ENCODE data around the gene RGS7.
"Not testable (repeated sequence)": the region's sequence is repeated elsewhere in the genome, so short reads cannot be mapped to it uniquely, and the experiment has no call there.

The RGS7 gene

GRCh38 chr1:240739754-240740153 lies 617.3 kb downstream of the RGS7 start:
- DNase-seq = no peak
- TF ChIP-seq CTCF (IDR thresholded peaks at IDR 0.05; ENCODE audit: low read depth, low read length) = no peak
- H3K27ac ChIP-seq = no peak overlapping the region

GRCh38 chr1:240739139-240739538 lies 617.9 kb downstream of the RGS7 start:
- peaks cover 2% of the 10 kb centered on the region for H3K9me3 ChIP-seq (ENCODE audit: severe bottlenecking)
- TF ChIP-seq CTCF (IDR thresholded peaks at IDR 0.05; ENCODE audit: low read depth, low read length) = no peak
- H3K27me3 ChIP-seq (ENCODE audit: insufficient read depth, low read depth, severe bottlenecking) = no peaks in the 10 kb centered on the region
- H3K4me3 ChIP-seq (ENCODE audit: low read depth, low read length) = no peak overlapping the region
- H3K36me3 ChIP-seq = no peaks in the 10 kb centered on the region
- no peak for DNase-seq
- H3K27ac ChIP-seq = no peak overlapping the region

More at GRCh38 chr1:240739754-240740153, 617.3 kb downstream of the RGS7 start:
- H3K9me3 ChIP-seq (ENCODE audit: severe bottlenecking) = peaks cover 1% of the 10 kb centered on the region
- H3K36me3 ChIP-seq = no peaks in the 10 kb centered on the region
- no peaks in the 10 kb centered on the region for H3K27me3 ChIP-seq (ENCODE audit: insufficient read depth, low read depth, severe bottlenecking)
- H3K4me3 ChIP-seq (ENCODE audit: low read depth, low read length) = no peak overlapping the region

DNA sequence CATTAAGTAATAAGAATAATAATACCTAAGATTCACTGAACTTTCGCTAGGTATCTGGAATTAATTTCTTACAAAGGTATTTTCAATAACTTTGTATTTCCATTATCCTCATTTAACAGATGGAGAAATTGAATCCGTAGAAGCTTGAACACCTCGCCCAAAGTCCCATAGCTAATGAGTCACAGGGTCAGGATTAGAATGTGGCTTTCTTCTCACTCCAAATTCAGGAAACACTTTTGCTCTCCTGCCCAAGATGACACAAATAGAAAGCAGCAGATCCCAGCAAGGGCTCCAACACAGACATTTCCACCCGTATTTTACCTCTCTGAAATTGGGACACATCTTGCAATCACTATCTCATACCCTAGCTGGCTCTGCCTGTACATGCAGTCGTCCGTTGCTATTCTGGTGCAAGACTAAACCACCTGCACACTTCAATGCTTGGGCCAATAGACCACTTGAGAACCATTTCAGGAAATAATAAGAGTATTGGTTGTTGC lies 619.2 kb downstream of the RGS7 start:
- H3K4me3 ChIP-seq (ENCODE audit: low read depth, low read length) = no peak overlapping the region

DNA sequence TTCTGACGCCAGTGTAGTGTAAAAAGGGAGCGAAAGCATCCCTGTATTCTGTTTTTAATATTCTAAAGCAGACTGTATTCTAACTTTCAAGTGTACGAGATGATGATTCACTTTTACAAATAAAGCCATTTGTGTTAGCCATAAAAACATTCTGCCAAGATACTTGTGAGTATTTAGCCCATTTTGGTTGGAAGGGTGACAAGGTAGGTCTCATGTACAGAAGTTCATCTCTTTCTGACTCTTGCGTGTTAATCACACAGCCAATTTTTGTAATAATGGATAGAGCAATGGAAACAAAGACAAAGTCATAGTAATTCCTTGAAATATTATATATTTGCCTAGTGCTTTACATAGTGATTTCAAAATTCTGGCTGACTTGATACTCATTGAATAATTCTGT lies 619.7 kb downstream of the RGS7 start:
- no peak overlapping the region for H3K4me3 ChIP-seq (ENCODE audit: low read depth, low read length)
- H3K36me3 ChIP-seq = no peaks in the 10 kb centered on the region
- H3K9me3 ChIP-seq (ENCODE audit: severe bottlenecking) = peaks cover 2% of the 10 kb centered on the region
- TF ChIP-seq CTCF (IDR thresholded peaks at IDR 0.05; ENCODE audit: low read depth, low read length) = no peak
- DNase-seq = no peak
- no peaks in the 10 kb centered on the region for H3K27me3 ChIP-seq (ENCODE audit: insufficient read depth, low read depth, severe bottlenecking)
- no peak overlapping the region for H3K27ac ChIP-seq

More for the DNA sequence above, 619.2 kb downstream of the RGS7 start:
- Histone ChIP-seq H3K36me3 (no peaks in the 10 kb centered on the region), H3K27ac (no peak overlapping the region), H3K27me3 (ENCODE audit: insufficient read depth, low read depth, severe bottlenecking) (no peaks in the 10 kb centered on the region), H3K9me3 (ENCODE audit: severe bottlenecking) (peaks cover 2% of the 10 kb centered on the region)
- DNase-seq = no peak
- TF ChIP-seq CTCF (IDR thresholded peaks at IDR 0.05; ENCODE audit: low read depth, low read length) = no peak

DNA sequence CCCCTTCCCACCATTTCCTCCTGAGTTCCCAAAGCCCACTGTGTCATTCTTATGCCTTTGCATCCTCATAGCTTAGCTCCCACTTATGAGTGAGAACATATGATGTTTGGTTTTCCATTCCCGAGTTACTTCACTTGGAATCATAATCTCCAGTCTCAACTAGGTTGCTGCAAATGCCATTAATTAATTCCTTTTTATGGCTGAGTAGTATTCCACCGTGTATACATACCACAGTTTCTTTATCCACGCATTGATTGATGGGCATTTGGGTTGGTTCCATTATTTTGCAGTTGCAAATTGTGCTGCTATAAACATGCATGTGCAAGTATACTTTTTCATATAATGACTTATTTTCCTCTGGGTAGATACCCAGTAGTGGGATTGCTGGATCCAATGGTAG lies 622.3 kb downstream of the RGS7 start:
- H3K27ac ChIP-seq; H3K9me3 ChIP-seq (ENCODE audit: severe bottlenecking); H3K4me3 ChIP-seq (ENCODE audit: low read depth, low read length); DNase-seq; H3K36me3 ChIP-seq; H3K27me3 ChIP-seq (ENCODE audit: insufficient read depth, low read depth, severe bottlenecking): not testable (repeated sequence)

DNA sequence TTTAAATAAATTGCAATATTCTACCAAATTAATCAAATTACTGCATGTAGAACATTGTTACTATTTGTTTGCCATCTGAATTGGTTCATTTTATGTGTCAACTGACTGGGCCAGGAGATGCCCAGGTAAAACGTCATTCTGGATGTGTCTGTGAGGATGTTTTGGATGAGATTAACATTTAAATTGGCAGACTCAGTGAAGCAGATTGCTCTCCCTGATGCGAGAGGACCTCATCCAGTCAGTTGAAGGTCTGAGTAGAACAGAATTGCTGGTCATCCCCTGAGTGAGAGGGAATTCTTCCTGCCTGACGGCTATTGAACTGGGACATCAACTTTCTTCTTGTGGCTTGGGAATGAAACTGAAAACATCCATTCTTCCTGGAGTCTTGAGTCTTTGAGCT lies 623.0 kb downstream of the RGS7 start:
- Histone ChIP-seq H3K9me3 (ENCODE audit: severe bottlenecking) (peaks cover 2% of the 10 kb centered on the region), H3K27me3 (ENCODE audit: insufficient read depth, low read depth, severe bottlenecking) (no peaks in the 10 kb centered on the region), H3K36me3 (no peaks in the 10 kb centered on the region), H3K27ac (no peak overlapping the region), H3K4me3 (ENCODE audit: low read depth, low read length) (no peak overlapping the region)
- DNase-seq = no peak
- TF ChIP-seq CTCF (IDR thresholded peaks at IDR 0.05; ENCODE audit: low read depth, low read length) = no peak

Measured in WERI-Rb-1 (cell line).